Transverse colon (tissue), 3 donors: Measurements from ENCODE around the gene FXYD6.
A peak's percentile ranks its signal among the peaks of the same experiment; 100 is the strongest.

ENCODE experiments used
- CTCF ChIP-seq, 5 experiments: fragments of 200-600 bp in 3 of 5; fragments of 450-650 bp in 2 of 5; sonication (generic) in 3 of 5; IDR thresholded peaks; 1 replicate in 2 of 5; 2 replicates in 3 of 5; pipeline ENCODE4 v1.5.1; 2016 to 2017; ENCODE audit warnings: antibody characterized with exemption in 5 of 5, inconsistent platforms in 3 of 5, mild to moderate bottlenecking in 2 of 5, moderate library complexity in 1 of 5
- EP300 ChIP-seq: sonication (generic); formaldehyde crosslinking; IDR thresholded peaks from one replicate; pipeline ENCODE4 v1.6.1; 2017; ENCODE audit warnings: antibody characterized with exemption, low read depth
- POLR2A ChIP-seq: fragments of 450-650 bp; IDR thresholded peaks from one replicate; pipeline ENCODE4 v1.6.1; 2016; ENCODE audit warnings: antibody characterized with exemption, mild to moderate bottlenecking, moderate library complexity

GRCh38 chr11:117814766-117815261, 61.6 kb downstream of the FXYD6 start:
- TF ChIP-seq CTCF (IDR thresholded peaks at IDR 0.05), result no peak
- peak; percentile 84 for TF ChIP-seq EP300
- TF ChIP-seq POLR2A, result peak; percentile 36
